Mucosa of rectum (tissue), 2 donors: ENCODE data around the gene SERINC3.

Source experiments
- H3K27ac ChIP-seq, 2 donors: one replicate each; pipeline ENCODE4 v1.7.0; 2013; ENCODE audit warnings: inconsistent platforms in 2 of 2, low read depth in 2 of 2, low read length in 2 of 2
- H3K27me3 ChIP-seq, 2 donors: one replicate each; pipeline ENCODE4 v1.7.0; 2013; ENCODE audit warnings: low read length in 2 of 2; ENCODE audit not compliant: control insufficient read depth in 2 of 2, insufficient read depth in 2 of 2
- H3K36me3 ChIP-seq, 2 donors: one replicate each; pipeline ENCODE4 v1.7.0; 2013; ENCODE audit warnings: low read length in 2 of 2; ENCODE audit not compliant: control insufficient read depth in 2 of 2, insufficient read depth in 2 of 2
- H3K4me1 ChIP-seq, 2 donors: one replicate each; pipeline ENCODE4 v1.7.0; 2013; ENCODE audit warnings: low read length in 2 of 2, mild to moderate bottlenecking in 1 of 2; ENCODE audit not compliant: control insufficient read depth in 2 of 2, insufficient read depth in 2 of 2
- H3K4me3 ChIP-seq, 2 donors: one replicate each; pipeline ENCODE4 v1.7.0; 2013; ENCODE audit warnings: low read length in 2 of 2
- H3K9ac ChIP-seq, 2 donors: one replicate each; pipeline ENCODE4 v1.7.0; 2013; ENCODE audit warnings: low read length in 2 of 2, low read depth in 1 of 2, mild to moderate bottlenecking in 1 of 2
- H3K9me3 ChIP-seq, 2 donors: one replicate each; pipeline ENCODE4 v1.7.0; 2013; ENCODE audit warnings: low read length in 2 of 2; ENCODE audit not compliant: control insufficient read depth in 2 of 2
- donor health status: healthy.
- donor health status: Normal muscosa, but diverticular disease.

Gene SERINC3

DNA sequence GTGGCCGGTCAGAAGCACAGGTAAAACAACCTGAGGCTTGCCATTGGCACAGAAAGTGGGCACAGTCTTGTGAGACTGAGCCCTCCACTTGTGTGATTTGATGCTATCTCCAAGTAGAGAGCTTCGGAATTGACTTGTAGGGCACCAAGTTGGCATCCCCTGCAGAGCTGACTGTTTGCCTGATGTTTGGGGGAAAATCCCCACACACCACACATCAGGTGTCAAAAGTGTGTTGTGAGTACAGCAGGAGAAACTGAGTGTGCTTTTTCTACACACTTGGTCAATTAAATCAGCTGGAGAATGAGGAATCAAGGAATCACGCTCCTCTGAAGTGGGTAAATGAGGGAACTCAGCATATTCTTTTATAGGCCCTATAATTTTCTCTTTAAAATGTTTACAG lies 989 bp downstream of the SERINC3 start:
- Histone ChIP-seq H3K9me3 (no peaks in the 10 kb centered on the region), H3K27me3 (no peaks in the 10 kb centered on the region), H3K36me3 (peaks cover 0 to 5% of the 10 kb centered on the region in 2 donors), H3K9ac (peak overlapping the region; percentile 99 to 100), H3K4me1 (peaks cover 18 to 23% of the 10 kb centered on the region in 2 donors), H3K4me3 (peak overlapping the region; percentile 98 to 100), H3K27ac (peak overlapping the region; percentile 99 to 100)

DNA sequence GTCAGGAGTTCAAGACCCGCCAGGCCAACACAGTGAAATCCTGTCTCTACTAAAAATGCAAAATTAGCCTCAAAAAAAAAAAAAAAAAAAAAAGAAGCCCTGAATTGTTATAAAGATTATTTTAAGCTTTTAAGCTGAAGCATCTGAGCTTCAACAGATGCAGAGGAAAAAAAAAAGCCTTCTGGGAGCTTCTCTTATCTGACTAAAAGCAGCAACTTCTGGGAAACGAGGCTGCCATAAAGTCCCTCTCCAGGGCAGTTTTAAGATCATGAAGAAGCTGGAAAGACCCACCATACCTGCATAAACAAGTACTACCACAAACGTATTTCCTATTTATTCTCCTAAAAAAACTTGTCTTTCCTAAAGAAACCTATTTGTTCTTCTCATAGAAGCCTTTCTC lies 3.6 kb downstream of the SERINC3 start:
- H3K4me3 ChIP-seq, result no peak overlapping the region
- no peak overlapping the region for H3K9ac ChIP-seq
- peaks cover 18 to 23% of the 10 kb centered on the region in 2 donors for H3K4me1 ChIP-seq
- peaks cover 2 to 12% of the 10 kb centered on the region in 2 donors for H3K36me3 ChIP-seq
- H3K27ac ChIP-seq, result no peak overlapping the region
- no peaks in the 10 kb centered on the region for H3K9me3 ChIP-seq
- H3K27me3 ChIP-seq, result no peaks in the 10 kb centered on the region

DNA sequence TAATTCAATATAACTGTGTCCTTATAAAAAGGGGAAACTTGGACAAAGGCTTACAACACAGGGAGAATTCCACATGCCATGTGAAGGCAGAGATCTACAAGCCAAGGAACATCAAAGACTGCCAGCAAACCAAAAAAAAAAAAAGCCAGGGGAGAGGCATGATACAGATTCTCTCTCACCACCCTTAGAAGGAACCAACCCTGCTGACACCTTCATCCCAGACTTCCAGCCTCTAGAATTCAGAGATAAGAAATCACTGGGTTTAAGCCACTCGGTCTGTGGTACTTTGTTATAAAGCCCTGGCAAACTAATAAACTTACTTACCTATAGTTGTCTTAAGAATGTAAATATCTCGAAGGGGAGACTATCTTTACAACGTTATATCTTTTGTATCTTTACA lies 4.4 kb downstream of the SERINC3 start:
- no peak overlapping the region for H3K27ac ChIP-seq
- H3K9me3 ChIP-seq, result no peaks in the 10 kb centered on the region
- no peaks in the 10 kb centered on the region for H3K27me3 ChIP-seq
- H3K36me3 ChIP-seq, result peaks cover 7 to 16% of the 10 kb centered on the region in 2 donors
- H3K4me1 ChIP-seq, result peaks cover 18 to 23% of the 10 kb centered on the region in 2 donors
- no peak overlapping the region for H3K4me3 ChIP-seq
- no peak overlapping the region for H3K9ac ChIP-seq

DNA sequence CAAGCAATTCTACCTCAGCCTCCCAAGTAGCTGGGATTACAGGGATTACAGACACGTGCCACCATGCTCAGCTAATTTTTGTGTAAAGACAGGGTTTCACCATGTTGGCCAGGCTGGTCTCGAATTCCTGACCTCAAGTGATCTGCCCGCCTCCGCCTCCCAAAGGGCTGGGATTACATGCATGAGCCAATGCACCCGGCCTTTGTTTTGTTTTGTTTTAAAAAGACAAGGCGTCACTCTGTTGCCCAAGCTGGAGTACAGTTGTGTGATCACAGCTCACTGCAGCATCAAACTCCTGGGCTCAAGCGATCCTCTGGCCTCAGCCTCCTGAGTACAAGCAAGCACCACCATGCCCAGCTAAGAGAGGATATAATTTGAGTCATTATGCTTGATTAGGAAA lies 5.4 kb downstream of the SERINC3 start:
- H3K4me1 ChIP-seq, result peaks cover 18% of the 10 kb centered on the region in 2 donors
- H3K9me3 ChIP-seq, result no peaks in the 10 kb centered on the region
- peaks cover 14 to 20% of the 10 kb centered on the region in 2 donors for H3K36me3 ChIP-seq
- H3K27me3 ChIP-seq, result no peaks in the 10 kb centered on the region
- no peak overlapping the region for H3K4me3 ChIP-seq
- no peak overlapping the region for H3K9ac ChIP-seq
- no peak overlapping the region for H3K27ac ChIP-seq

DNA sequence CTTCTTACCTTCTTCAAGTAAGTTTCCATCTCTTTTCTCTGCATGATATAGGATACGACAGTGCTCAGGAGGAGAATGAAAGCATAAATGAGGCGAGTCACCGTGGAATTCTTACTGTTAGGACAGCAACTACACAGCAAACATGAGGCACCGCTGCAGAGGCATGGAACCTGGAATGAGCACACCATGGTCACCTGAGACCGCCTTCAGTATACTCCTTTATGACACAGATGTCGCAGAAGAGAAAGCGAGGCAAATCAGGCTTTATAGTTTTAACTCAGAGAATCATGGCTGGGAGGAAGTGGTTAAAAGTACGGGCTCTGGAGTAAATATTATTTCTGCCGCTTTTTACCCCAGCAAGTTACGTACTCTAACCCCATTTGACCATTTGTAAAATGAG lies 8.0 kb downstream of the SERINC3 start:
- Histone ChIP-seq H3K9ac (no peak overlapping the region), H3K9me3 (no peaks in the 10 kb centered on the region), H3K4me1 (peaks cover 5 to 6% of the 10 kb centered on the region in 2 donors), H3K27me3 (no peaks in the 10 kb centered on the region), H3K27ac (no peak overlapping the region), H3K4me3 (no peak overlapping the region), H3K36me3 (peaks cover 35 to 43% of the 10 kb centered on the region in 2 donors)

DNA sequence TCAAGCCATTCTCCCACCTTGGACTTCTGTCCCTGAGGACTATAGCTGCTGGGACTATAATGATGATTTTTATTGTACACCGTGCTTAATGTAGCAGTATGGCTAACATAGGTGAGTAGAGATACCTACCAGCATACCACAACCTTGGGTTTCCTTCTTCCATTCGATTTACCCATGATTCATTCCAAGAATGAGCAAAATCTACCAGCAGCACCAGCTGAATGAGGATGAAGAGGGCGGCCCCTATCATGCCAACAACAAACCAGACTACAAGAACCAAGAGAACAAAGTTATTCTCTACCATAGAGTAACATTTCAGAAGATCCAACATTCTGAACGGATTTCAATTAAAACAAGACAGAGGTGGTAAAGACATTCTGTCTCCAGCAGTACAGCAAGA lies 12.1 kb downstream of the SERINC3 start:
- Histone ChIP-seq H3K9ac (no peak overlapping the region), H3K27ac (no peak overlapping the region), H3K4me3 (no peak overlapping the region), H3K36me3 (peaks cover 62 to 68% of the 10 kb centered on the region in 2 donors), H3K9me3 (no peaks in the 10 kb centered on the region), H3K27me3 (no peaks in the 10 kb centered on the region), H3K4me1 (no peaks in the 10 kb centered on the region)

DNA sequence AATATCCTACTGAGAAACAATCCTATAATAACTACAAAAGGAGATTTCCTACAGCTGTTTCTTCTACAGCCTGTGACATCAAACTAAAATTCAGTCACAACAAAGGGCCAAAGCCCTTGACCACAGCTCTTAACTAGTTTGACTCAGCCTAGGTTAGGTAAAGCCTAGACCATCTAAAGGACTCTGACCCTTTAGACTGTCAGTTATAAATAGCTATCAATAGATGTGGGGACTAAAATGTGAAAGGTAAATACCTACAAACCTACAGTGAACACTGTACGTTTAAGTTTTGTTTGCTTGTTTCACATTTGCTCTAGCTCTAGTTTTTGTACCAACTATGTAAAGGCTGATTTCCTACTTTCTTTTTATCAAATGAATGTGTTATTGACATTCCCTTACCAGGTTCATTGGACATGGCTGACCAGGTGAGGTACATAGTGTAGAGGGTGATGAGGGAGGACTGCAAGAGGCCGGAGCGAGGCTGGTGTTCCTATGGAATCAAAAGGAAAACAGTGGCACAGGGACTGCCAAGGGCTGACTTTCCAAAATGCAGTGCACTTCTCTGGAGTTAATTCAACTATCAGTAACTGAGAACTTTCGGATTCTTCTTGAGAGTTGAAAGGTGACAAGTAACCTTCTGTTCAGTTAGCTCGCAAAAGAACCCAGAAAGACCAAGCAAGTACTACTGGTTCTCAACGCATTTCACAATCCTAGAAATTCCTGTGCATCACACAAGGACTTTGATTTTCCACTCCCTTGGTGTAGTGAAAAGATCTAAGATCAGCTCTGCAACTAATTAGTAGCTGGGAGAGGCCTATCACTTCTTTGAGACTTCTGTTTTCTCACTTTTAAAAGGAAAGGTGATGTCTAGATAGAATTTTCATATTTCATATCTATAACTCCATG lies 17.2 kb downstream of the SERINC3 start:
- Histone ChIP-seq H3K27ac (no peak overlapping the region), H3K4me3 (no peak overlapping the region), H3K27me3 (no peaks in the 10 kb centered on the region), H3K4me1 (no peaks in the 10 kb centered on the region), H3K36me3 (peaks cover 75 to 87% of the 10 kb centered on the region in 2 donors), H3K9ac (no peak overlapping the region), H3K9me3 (no peaks in the 10 kb centered on the region)

DNA sequence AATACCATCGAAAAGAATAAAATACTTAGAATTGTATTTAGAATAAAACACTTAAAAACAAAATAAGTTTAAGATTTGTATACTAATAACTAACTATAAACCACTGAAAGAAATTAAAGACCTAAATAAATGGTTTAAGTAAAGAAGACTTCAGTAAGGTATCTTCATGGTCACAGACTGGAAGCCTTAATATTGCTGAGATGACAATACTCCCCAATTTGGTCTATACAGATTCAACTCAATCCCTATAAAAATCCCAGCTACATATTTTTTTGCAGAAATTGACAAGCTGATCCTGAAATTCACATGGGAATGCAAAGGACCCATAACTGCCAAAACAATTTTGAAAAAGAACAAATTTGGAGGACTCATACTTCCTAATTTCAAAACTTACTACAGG lies 18.9 kb downstream of the SERINC3 start:
- Histone ChIP-seq H3K36me3 (peaks cover 73 to 85% of the 10 kb centered on the region in 2 donors), H3K27me3 (no peaks in the 10 kb centered on the region)

DNA sequence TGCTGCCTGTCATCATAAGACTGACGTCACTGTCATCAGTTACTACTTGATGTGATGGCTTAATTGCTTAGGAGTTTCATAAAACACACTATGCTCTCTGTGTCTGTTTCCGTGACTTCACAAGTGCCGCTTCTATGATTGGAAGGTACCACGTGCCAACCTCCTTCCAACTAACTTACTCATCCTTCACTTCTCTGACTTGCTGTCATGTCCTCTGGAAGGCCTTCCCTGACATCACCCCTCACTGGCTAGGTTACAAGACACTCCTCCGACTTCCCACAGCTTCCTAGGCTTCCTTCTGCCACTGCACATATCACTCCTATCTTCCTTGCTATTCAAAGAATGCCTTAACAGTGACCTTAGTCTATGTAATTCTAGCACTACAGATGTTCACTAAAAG lies 20.4 kb downstream of the SERINC3 start:
- Histone ChIP-seq H3K27me3 (no peaks in the 10 kb centered on the region), H3K36me3 (peaks cover 72 to 86% of the 10 kb centered on the region in 2 donors), H3K27ac (no peak overlapping the region), H3K9ac (no peak overlapping the region), H3K4me1 (no peaks in the 10 kb centered on the region), H3K9me3 (no peaks in the 10 kb centered on the region), H3K4me3 (no peak overlapping the region)

More for the DNA sequence above, 18.9 kb downstream of the SERINC3 start:
- H3K9ac ChIP-seq, result no peak overlapping the region
- H3K4me1 ChIP-seq, result no peaks in the 10 kb centered on the region
- no peak overlapping the region for H3K4me3 ChIP-seq
- H3K27ac ChIP-seq, result no peak overlapping the region
- no peaks in the 10 kb centered on the region for H3K9me3 ChIP-seq

DNA sequence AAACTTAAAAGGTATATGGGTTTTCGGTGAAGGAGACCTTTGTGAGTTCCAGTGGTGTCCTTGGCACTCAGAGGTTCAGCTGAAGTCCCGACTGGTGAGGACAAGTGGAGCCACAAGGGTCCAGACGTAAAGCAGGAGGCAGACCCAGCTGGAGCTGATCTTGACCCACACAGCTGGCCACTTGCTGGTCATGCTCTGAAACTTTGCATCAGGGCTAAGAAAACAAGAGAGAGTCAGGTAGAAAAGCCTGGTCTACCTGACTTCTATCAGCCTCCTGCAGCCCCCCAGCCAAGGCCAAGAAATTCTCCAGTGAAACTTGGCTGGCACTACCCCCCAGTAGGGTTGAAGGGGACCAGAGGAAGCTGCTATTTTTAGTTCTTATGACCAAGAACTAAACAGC lies 21.6 kb downstream of the SERINC3 start:
- Histone ChIP-seq H3K9me3 (no peaks in the 10 kb centered on the region), H3K27ac (no peak overlapping the region), H3K27me3 (no peaks in the 10 kb centered on the region), H3K4me3 (no peak overlapping the region), H3K4me1 (no peaks in the 10 kb centered on the region), H3K9ac (no peak overlapping the region), H3K36me3 (peaks cover 78 to 90% of the 10 kb centered on the region in 2 donors)
